GM12878 (cell line): ENCODE measurements around the gene RGCC. TPM values are rescaled to one million over a fixed set of nuclear protein-coding genes. Genes with fewer than 3 reads are reported as not detected.

Experiments used
- ATAC-seq: fragments of 200-7000 bp; cut with Tn5 transposase; 3 replicates; pipeline ENCODE4 v1.9.1; 2020; ENCODE audit warnings: mild to moderate bottlenecking, moderate library complexity
- BruUV-seq: library from RNA; stranded (reverse); fragments of 400-500 nt; replicated peaks from 2 replicates; lab custom pipeline; 2021; lab: Mats Ljungman, UMichigan
- CTCF ChIA-PET: fragments of 300-600 bp; sonication (Branson Sonifier 250); formaldehyde crosslinking; extraction: SDS; loops from one replicate; lab custom pipeline; 2021; ENCODE audit warnings: inconsistent platforms; lab: Yijun Ruan, JAX
- POLR2A ChIA-PET: fragments of 350-600 bp; formaldehyde crosslinking; extraction: SDS; loops from one replicate; lab custom pipeline; 2021; ENCODE audit warnings: inconsistent platforms; lab: Charles Lee
- RAD21 ChIA-PET: fragments of 300-600 bp; sonication (Branson Sonifier 250); formaldehyde crosslinking; loops from one replicate; lab custom pipeline; 2023; ENCODE audit warnings: antibody characterized with exemption; ENCODE audit not compliant: unreplicated experiment; lab: Charles Lee
- SMC1A ChIA-PET: fragments of 300-600 bp; sonication (Branson Sonifier 250); formaldehyde crosslinking; loops from one replicate; lab custom pipeline; 2023; ENCODE audit not compliant: unreplicated experiment, uncharacterized antibody; lab: Charles Lee
- DNase-seq: peaks from one replicate; pipeline ENCODE4 v3.0.0-alpha.2; 2011; ENCODE audit warnings: low read depth, low spot score
- FAIRE-seq: peaks from 3 replicates; lab custom pipeline; 2011; peaks lifted over from hg19 to GRCh38; lab: Jason Lieb, UNC
- H2AFZ ChIP-seq: 2 replicates; pipeline ENCODE4 v1.6.0; 2011; ENCODE audit warnings: low read depth, low read length, control low read depth; ENCODE audit not compliant: control insufficient read depth
- H3K27ac ChIP-seq: 2 replicates; pipeline ENCODE4 v1.5.1; 2011; ENCODE audit warnings: control low read depth; ENCODE audit not compliant: control insufficient read depth, insufficient read depth
- H3K27me3 ChIP-seq, 2 experiments: replicated peaks in 1 of 2; 2 replicates each; pipeline versions ENCODE4 v1.6.0 to v1.6.1; 2011; ENCODE audit warnings: low read length in 1 of 2; ENCODE audit not compliant: control insufficient read depth in 2 of 2, insufficient read depth in 2 of 2
- H3K36me3 ChIP-seq, 2 experiments: 2 replicates each; pipeline ENCODE4 v1.5.1; 2011; ENCODE audit warnings: low read length in 1 of 2; ENCODE audit not compliant: control insufficient read depth in 2 of 2, insufficient read depth in 2 of 2
- H3K4me1 ChIP-seq: 2 replicates; pipeline ENCODE4 v1.6.1; 2011; ENCODE audit warnings: mild to moderate bottlenecking, low read length, moderate library complexity, mixed read lengths; ENCODE audit not compliant: control insufficient read depth, insufficient read depth
- H3K4me2 ChIP-seq: 2 replicates; pipeline ENCODE4 v1.6.0; 2011; ENCODE audit warnings: control low read depth; ENCODE audit not compliant: control insufficient read depth, insufficient read depth
- H3K4me3 ChIP-seq: fragments of 200-600 bp; sonication (generic); 2 replicates; pipeline ENCODE4 v1.5.1; 2016
- H3K79me2 ChIP-seq: 2 replicates; pipeline ENCODE4 v1.6.0; 2011; ENCODE audit warnings: low read length; ENCODE audit not compliant: control insufficient read depth, insufficient read depth
- H3K9ac ChIP-seq: 2 replicates; pipeline ENCODE4 v1.8.0; 2011; ENCODE audit warnings: low read length, control low read depth, mixed read lengths; ENCODE audit not compliant: control insufficient read depth, insufficient read depth
- H3K9me3 ChIP-seq: replicated peaks from 3 replicates; pipeline ENCODE4 v1.5.1; 2011; ENCODE audit warnings: mild to moderate bottlenecking, low read length; ENCODE audit not compliant: control insufficient read depth, insufficient read depth
- H4K20me1 ChIP-seq: 2 replicates; pipeline ENCODE4 v1.6.0; 2011; ENCODE audit not compliant: control insufficient read depth, insufficient read depth
- CBX5 ChIP-seq: sonication (generic); IDR thresholded peaks from 2 replicates; pipeline ENCODE4 v1.6.1; 2016; ENCODE audit warnings: low read depth, moderate library complexity, mild to moderate bottlenecking, inconsistent platforms
- CHD4 ChIP-seq: fragments of 200-600 bp; sonication (generic); IDR thresholded peaks from 2 replicates; pipeline ENCODE4 v1.6.1; 2016; ENCODE audit warnings: mild to moderate bottlenecking
- DPF2 ChIP-seq: fragments of 450-650 bp; IDR thresholded peaks from 2 replicates; pipeline ENCODE4 v1.6.1; 2017; ENCODE audit warnings: mild to moderate bottlenecking
- RFX5 ChIP-seq: IDR thresholded peaks from 2 replicates; pipeline ENCODE4 v1.6.1; 2011; ENCODE audit warnings: low read depth, low read length, improper control_type of control experiment
- SIN3A ChIP-seq: IDR thresholded peaks from 2 replicates; pipeline ENCODE4 v1.6.1; 2012; ENCODE audit warnings: low read depth, low read length, improper control_type of control experiment
- SUZ12 ChIP-seq: fragments of 200-600 bp; sonication (generic); IDR thresholded peaks from one replicate; pipeline ENCODE4 v1.6.1; 2018; ENCODE audit warnings: antibody characterized with exemption, mild to moderate bottlenecking; ENCODE audit not compliant: unreplicated experiment
- WRNIP1 ChIP-seq: IDR thresholded peaks from 2 replicates; pipeline ENCODE4 v1.6.1; 2011; ENCODE audit warnings: low read depth, low read length, improper control_type of control experiment, borderline replicate concordance
- WGBS: methylation state at CpG from one replicate; pipeline ENCODE4 v1.1.6; 2016; ENCODE audit warnings: low lambda C conversion rate; ENCODE audit not compliant: insufficient replicate concordance, insufficient coverage; ENCODE audit errors: missing lambda C conversion rate; 5-methylcytosine and 5-hydroxymethylcytosine counted together
- in situ Hi-C: fragments of 300-500 bp; cut with MboI; formaldehyde crosslinking; loops from 9 replicates; pipeline ENCODE4 v1.14.3; 2018; ENCODE audit warnings: mixed read lengths
- intact Hi-C: fragments of 100-400 bp; cut with micrococcal nuclease; formaldehyde crosslinking; loops from one replicate; pipeline ENCODE4 v1.14.2; 2022; ENCODE audit not compliant: unreplicated experiment
- polyA plus RNA-seq, 11 experiments: library from polyadenylated mRNA; depleted of rRNA in 4 of 11; unstranded in 6 of 11; stranded (reverse) in 5 of 11; fragments of >200 nt; fragmentation: Nextera tagmentation in 4 of 11; fragmentation: Illumina TruSeq in 1 of 11; extraction: Ambion mirVana in 4 of 11; extraction: Trizol in 1 of 11; gene quantifications; 1 replicate in 1 of 11; 2 replicates in 10 of 11; pipeline versions ENCODE4 v1.2.1 to v1.2.3, GENCODE V29; 2011 to 2016; ENCODE audit warnings: inconsistent platforms in 2 of 11, missing spikeins in 2 of 11, low read depth in 1 of 11
- total RNA-seq, 4 experiments: library from RNA; depleted of rRNA in 3 of 4; stranded (reverse); fragments of >200 nt in 3 of 4; fragmentation: Illumina TruSeq in 1 of 4; extraction: Trizol in 1 of 4; gene quantifications; 2 replicates each; pipeline versions ENCODE4 v1.2.1 to v1.2.3, GENCODE V29; 2013 to 2021
- TF ChIP-seq, protein P1 (sequence below): fragments of 450-650 bp; formaldehyde crosslinking; IDR thresholded peaks from 2 replicates; pipeline ENCODE4 v1.4.0; 2022; ENCODE audit warnings: mild to moderate bottlenecking, moderate library complexity

The RGCC gene
- total and polyA plus RNA-seq, 10 of the 15 experiments (the other 5 are each of a cell fraction or from before 2014, with no cell fraction given), result 0.41 to 19.4 (median 9.9) TPM

DNA sequence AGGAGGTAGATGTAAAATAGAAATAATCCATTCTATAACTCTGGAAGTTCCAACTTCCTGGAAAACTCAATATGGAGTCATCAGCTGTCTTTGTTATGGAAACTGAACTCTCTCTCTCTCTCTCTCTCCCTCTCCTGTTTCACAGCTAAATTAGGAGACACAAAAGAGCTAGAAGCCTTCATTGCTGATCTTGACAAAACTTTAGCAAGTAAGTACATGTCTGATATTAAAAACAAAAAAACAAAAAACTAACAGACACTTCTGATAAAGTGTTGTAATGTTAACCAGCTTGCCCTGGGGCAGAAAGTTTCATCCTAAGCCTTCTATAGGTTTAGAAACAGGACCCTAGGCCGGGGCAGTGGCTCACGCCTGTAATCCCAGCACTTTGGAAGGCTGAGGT lies 11.3 kb downstream of the RGCC start:
- ChIA-PET POLR2A (no interaction called here), SMC1A (interaction anchor here (0.7 kb wide), 1 partner anchor 9 kb away, joined by 4 read pairs; no protein-coding TSS in a partner anchor), CTCF (no interaction called here), RAD21 (no interaction called here)
- H3K79me2 ChIP-seq, result 0 out of 2 replicates have a peak, but pooled peaks cover 2% of the 10 kb centered on the region
- DNase-seq (no peak), FAIRE-seq (no peak), ATAC-seq (no peak)
- no peak overlapping the region for H2AFZ ChIP-seq
- TF ChIP-seq CBX5 (no peak), CHD4 (no peak), RFX5 (no peak), DPF2 (no peak), SIN3A (no peak), WRNIP1 (no peak), SUZ12 (no peak)
- TF ChIP-seq, protein P1, sequence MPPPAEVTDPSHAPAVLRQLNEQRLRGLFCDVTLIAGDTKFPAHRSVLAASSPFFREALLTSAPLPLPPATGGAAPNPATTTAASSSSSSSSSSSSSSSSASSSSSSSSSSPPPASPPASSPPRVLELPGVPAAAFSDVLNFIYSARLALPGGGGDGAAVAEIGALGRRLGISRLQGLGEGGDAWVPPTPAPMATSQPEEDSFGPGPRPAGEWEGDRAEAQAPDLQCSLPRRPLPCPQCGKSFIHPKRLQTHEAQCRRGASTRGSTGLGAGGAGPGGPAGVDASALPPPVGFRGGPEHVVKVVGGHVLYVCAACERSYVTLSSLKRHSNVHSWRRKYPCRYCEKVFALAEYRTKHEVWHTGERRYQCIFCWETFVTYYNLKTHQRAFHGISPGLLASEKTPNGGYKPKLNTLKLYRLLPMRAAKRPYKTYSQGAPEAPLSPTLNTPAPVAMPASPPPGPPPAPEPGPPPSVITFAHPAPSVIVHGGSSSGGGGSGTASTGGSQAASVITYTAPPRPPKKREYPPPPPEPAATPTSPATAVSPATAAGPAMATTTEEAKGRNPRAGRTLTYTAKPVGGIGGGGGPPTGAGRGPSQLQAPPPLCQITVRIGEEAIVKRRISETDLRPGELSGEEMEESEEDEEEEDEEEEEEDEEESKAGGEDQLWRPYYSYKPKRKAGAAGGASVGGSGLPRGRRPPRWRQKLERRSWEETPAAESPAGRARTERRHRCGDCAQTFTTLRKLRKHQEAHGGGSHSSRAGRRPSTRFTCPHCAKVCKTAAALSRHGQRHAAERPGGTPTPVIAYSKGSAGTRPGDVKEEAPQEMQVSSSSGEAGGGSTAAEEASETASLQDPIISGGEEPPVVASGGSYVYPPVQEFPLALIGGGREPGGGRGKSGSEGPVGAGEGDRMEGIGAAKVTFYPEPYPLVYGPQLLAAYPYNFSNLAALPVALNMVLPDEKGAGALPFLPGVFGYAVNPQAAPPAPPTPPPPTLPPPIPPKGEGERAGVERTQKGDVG (CRISPR knock-in tag), result no peak
- peaks cover 0 to 4% of the 10 kb centered on the region in 2 experiments; a peak in 1 of 4 replicates for H3K36me3 ChIP-seq
- H3K4me3 ChIP-seq, result no peak overlapping the region
- no peak overlapping the region for H3K27ac ChIP-seq
- H3K27me3 ChIP-seq, result no peaks in the 10 kb centered on the region
- in situ Hi-C loops (no loop called here), intact Hi-C loops (no loop called here)
- H3K9me3 ChIP-seq, result no peaks in the 10 kb centered on the region
- H4K20me1 ChIP-seq, result no peaks in the 10 kb centered on the region
- H3K4me1 ChIP-seq, result peaks cover 31% of the 10 kb centered on the region
- BruUV-seq, result no TSS peak
- no peak overlapping the region for H3K4me2 ChIP-seq
- 90% methylated on average over 2 of the region's 2 CpGs for WGBS
- H3K9ac ChIP-seq, result no peak overlapping the region
